ENCODE results near the gene PERM1. TPM values are rescaled to one million over a fixed set of nuclear protein-coding genes. Genes with fewer than 3 reads are reported as not detected.

Gene PERM1
- total RNA-seq, 1 experiment from 2014 or later, result 0.47 TPM

DNA sequence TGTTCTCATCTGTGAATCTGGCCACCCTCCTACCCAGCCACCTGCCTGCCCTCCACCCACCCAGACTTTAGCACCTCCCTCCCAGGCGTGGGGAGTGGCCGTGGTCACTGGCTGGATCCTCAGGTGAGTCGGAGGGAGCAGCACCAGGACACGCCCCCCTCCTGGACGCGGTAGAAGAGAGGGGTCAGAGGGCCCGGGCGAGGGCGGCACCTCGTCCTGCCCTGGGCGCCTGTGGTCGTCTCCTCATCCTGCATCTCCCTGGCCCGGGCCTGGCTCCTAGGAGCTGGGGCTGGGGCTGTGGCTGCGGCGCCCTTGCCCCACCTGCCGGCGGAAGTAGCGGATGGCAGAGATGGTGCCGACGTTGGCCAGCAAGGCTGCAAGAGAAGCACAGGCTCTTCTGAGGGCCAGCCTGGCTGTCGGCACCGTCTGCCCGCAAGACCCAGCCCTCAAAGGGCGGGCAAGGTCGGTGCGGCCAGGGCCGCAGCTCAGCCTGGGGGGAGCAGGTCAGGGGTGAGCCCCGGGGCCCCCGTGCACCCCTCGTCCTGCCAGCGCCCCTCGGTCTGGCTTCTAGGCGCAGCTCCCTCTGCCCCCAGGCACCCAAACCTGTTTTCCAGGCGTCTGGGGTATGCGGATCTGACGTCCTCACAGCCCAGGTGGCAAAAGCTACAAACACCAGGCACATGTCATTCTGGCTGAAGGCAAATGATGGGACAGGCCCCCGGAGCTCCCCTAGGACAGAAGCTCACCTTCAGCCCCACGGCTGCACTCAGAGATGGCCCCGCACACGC is 5.8 kb downstream of the PERM1 start:
- H3K4me2 ChIP-seq (ENCODE audit: low read length), result peak overlapping the region; percentile 98
- no peaks in the 10 kb centered on the region for H3K79me2 ChIP-seq (ENCODE audit: low read length)
- H3K4me1 ChIP-seq (ENCODE audit: insufficient read depth, low read length), result peaks cover 13% of the 10 kb centered on the region
- H3F3A ChIP-seq (ENCODE audit: low read length, unreplicated experiment), result no peaks in the 10 kb centered on the region
- TF ChIP-seq EZH2 (IDR thresholded peaks at IDR 0.05; ENCODE audit: low read length, unreplicated experiment) (no peak), EZH2phosphoT487 (IDR thresholded peaks at IDR 0.05; ENCODE audit: borderline replicate concordance, low read length) (no peak)
- TF ChIP-seq, protein P1, sequence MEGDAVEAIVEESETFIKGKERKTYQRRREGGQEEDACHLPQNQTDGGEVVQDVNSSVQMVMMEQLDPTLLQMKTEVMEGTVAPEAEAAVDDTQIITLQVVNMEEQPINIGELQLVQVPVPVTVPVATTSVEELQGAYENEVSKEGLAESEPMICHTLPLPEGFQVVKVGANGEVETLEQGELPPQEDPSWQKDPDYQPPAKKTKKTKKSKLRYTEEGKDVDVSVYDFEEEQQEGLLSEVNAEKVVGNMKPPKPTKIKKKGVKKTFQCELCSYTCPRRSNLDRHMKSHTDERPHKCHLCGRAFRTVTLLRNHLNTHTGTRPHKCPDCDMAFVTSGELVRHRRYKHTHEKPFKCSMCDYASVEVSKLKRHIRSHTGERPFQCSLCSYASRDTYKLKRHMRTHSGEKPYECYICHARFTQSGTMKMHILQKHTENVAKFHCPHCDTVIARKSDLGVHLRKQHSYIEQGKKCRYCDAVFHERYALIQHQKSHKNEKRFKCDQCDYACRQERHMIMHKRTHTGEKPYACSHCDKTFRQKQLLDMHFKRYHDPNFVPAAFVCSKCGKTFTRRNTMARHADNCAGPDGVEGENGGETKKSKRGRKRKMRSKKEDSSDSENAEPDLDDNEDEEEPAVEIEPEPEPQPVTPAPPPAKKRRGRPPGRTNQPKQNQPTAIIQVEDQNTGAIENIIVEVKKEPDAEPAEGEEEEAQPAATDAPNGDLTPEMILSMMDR (conservative IDR thresholded peaks at IDR 0.05; ENCODE audit: low read depth, low read length), result peak; percentile 69
- no peaks in the 10 kb centered on the region for H3K27me3 ChIP-seq (ENCODE audit: low read length)
- POLR2A ChIA-PET (ENCODE audit: unreplicated experiment), result interaction anchor here (0.6 to 0.8 kb wide), 3 partner anchors 24 to 638 kb away, joined by 3 to 7 read pairs (median 4); no protein-coding TSS in a partner anchor
- H3K4me3 ChIP-seq (ENCODE audit: low read length), result peak overlapping the region; percentile 64
- H2AFZ ChIP-seq (ENCODE audit: low read length), result peak overlapping the region; percentile 80
- DNase-seq (peak; percentile 80), ATAC-seq (peak; percentile 93)
- H3K9me3 ChIP-seq (ENCODE audit: low read length), result no peaks in the 10 kb centered on the region
- CTCF ChIA-PET, result interaction anchor here (0.6 to 1.5 kb wide), 2 partner anchors 9 to 88 kb away, joined by 4 to 14 read pairs; partner anchors contain the start of gene PLEKHN1
- peak overlapping the region; percentile 57 for H3K27ac ChIP-seq (ENCODE audit: low read length)
- H3K36me3 ChIP-seq (ENCODE audit: low read depth, low read length), result no peaks in the 10 kb centered on the region
- intact Hi-C loops (cut with micrococcal nuclease), result no loop called here
- H3K9me2 ChIP-seq (replicated peaks; ENCODE audit: low read length), result no peaks in the 10 kb centered on the region
- H3K9ac ChIP-seq (ENCODE audit: low read length), result peak overlapping the region; percentile 53
- no TSS peak for BruUV-seq (replicated peaks)
- H4K20me1 ChIP-seq (ENCODE audit: low read length), result no peaks in the 10 kb centered on the region

- ATAC-seq (no peak), DNase-seq (no peak)
- no peak overlapping the region for H2AFZ ChIP-seq (ENCODE audit: low read length)
- TF ChIP-seq, protein P1 (conservative IDR thresholded peaks at IDR 0.05; ENCODE audit: low read depth, low read length), result no peak
- H3K27me3 ChIP-seq (ENCODE audit: low read length), result no peaks in the 10 kb centered on the region
- peaks cover 13% of the 10 kb centered on the region for H3K4me1 ChIP-seq (ENCODE audit: insufficient read depth, low read length)
- ChIA-PET POLR2A (ENCODE audit: unreplicated experiment) (interaction anchor here (0.6 kb wide), 1 partner anchor 25 kb away, joined by 3 read pairs; no protein-coding TSS in a partner anchor), CTCF (interaction anchor here (1.5 kb wide), 1 partner anchor 9 kb away, joined by 14 read pairs; the partner anchor contains the start of gene PLEKHN1)
- H4K20me1 ChIP-seq (ENCODE audit: low read length), result no peaks in the 10 kb centered on the region
- no peaks in the 10 kb centered on the region for H3K79me2 ChIP-seq (ENCODE audit: low read length)
- H3K9me3 ChIP-seq (ENCODE audit: low read length), result no peaks in the 10 kb centered on the region
- H3K9me2 ChIP-seq (replicated peaks; ENCODE audit: low read length), result no peaks in the 10 kb centered on the region
- H3K4me2 ChIP-seq (ENCODE audit: low read length), result peak overlapping the region; percentile 98
- no peaks in the 10 kb centered on the region for H3K36me3 ChIP-seq (ENCODE audit: low read depth, low read length)
- H3K9ac ChIP-seq (ENCODE audit: low read length), result no peak overlapping the region
- no peaks in the 10 kb centered on the region for H3F3A ChIP-seq (ENCODE audit: low read length, unreplicated experiment)
- no peak overlapping the region for H3K27ac ChIP-seq (ENCODE audit: low read length)
- peak overlapping the region; percentile 64 for H3K4me3 ChIP-seq (ENCODE audit: low read length)
- BruUV-seq (replicated peaks), result TSS peak; percentile 49
- intact Hi-C loops (cut with micrococcal nuclease), result no loop called here
These were observed 6.5 kb downstream of the PERM1 start for GRCh38 chr1:975365-975764.
